Measurements from ENCODE around the gene BPIFB1.

BPIFB1 gene

GRCh38 chr20:33328157-33329137 lies 45.4 kb downstream of the BPIFB1 start:
- no peak for DNase-seq

- DNase-seq: no peak
Measured at GRCh38 chr20:33332905-33333456, 50.0 kb downstream of the BPIFB1 start.

GRCh38 chr20:33333616-33334015 lies 50.6 kb downstream of the BPIFB1 start:
- DNase-seq: no peak

- DNase-seq: no peak
Measured at GRCh38 chr20:33334111-33334510, 51.1 kb downstream of the BPIFB1 start.

GRCh38 chr20:33336375-33336774 lies 53.4 kb downstream of the BPIFB1 start:
- no peak for DNase-seq

GRCh38 chr20:33337119-33337518 lies 54.1 kb downstream of the BPIFB1 start:
- no peak for DNase-seq

GRCh38 chr20:33337531-33338165 lies 54.6 kb downstream of the BPIFB1 start:
- DNase-seq: no peak

GRCh38 chr20:33338467-33339258 lies 55.6 kb downstream of the BPIFB1 start:
- no peak for DNase-seq

- no peak for DNase-seq
Measured at GRCh38 chr20:33339515-33340058, 56.6 kb downstream of the BPIFB1 start.

- DNase-seq: no peak
Measured at GRCh38 chr20:33343521-33343920, 60.5 kb downstream of the BPIFB1 start.

GRCh38 chr20:33345342-33345741 lies 62.3 kb downstream of the BPIFB1 start:
- DNase-seq: peak in 1 of 3 experiments; percentile 42

GRCh38 chr20:33348136-33348937 lies 65.3 kb downstream of the BPIFB1 start:
- DNase-seq: no peak

GRCh38 chr20:33349493-33349892 lies 66.5 kb downstream of the BPIFB1 start:
- DNase-seq: no peak

- DNase-seq: no peak
Measured at GRCh38 chr20:33351696-33352095, 68.7 kb downstream of the BPIFB1 start.

GRCh38 chr20:33352258-33353012 lies 69.4 kb downstream of the BPIFB1 start:
- DNase-seq: no peak

GRCh38 chr20:33353013-33353402 lies 70.0 kb downstream of the BPIFB1 start:
- no peak for DNase-seq
